Activated CD8-positive, alpha-beta memory T cell treated with anti-CD3 and anti-CD28 coated beads for 48 hours (primary cell): ENCODE results near the gene CCDC85B.
"Not testable (repeated sequence)": the region's sequence is repeated elsewhere in the genome, so short reads cannot be mapped to it uniquely, and the experiment has no call there.

Source experiments
- DNase-seq, 3 experiments: peaks; one replicate each; pipeline ENCODE4 v3.0.0-alpha.2; 2020; ENCODE audit warnings: low read depth in 2 of 3, low spot score in 2 of 3

Gene CCDC85B

DNA sequence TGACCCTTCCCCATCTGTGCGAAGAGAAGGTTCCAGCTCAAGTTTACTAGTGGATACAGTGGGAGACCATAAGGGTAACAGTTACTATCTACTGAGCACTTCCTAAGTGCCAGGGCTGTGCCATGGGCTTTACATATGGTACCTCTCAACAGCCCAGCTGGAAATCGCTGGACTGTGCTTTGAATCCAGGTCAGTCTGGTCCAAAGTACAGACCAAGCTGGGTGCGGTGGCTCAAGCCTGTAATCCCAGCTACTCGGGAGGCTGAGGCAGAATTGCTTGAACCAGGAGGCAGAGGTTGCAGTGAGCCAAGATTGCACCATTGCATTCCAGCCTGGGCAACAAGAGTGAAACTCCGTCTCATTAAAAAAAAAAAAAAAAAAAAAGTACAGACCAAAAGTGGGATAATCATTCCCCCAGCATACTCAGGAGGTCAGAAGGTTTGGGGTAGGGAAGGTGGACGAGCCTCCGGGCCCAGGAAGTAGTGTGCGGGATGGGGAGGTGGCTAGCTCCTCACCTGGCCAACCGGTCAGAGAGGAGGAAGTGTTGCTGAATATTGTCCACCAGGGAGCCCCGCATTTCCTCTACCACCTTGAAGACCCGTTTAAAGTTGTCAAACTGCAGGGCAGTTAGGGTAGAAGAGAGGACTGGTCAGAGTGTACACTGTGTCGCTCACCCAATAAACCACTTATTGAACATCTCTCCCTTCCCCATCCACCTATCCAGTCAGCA is 4.5 kb upstream of the CCDC85B start:
- DNase-seq = no peak

DNA sequence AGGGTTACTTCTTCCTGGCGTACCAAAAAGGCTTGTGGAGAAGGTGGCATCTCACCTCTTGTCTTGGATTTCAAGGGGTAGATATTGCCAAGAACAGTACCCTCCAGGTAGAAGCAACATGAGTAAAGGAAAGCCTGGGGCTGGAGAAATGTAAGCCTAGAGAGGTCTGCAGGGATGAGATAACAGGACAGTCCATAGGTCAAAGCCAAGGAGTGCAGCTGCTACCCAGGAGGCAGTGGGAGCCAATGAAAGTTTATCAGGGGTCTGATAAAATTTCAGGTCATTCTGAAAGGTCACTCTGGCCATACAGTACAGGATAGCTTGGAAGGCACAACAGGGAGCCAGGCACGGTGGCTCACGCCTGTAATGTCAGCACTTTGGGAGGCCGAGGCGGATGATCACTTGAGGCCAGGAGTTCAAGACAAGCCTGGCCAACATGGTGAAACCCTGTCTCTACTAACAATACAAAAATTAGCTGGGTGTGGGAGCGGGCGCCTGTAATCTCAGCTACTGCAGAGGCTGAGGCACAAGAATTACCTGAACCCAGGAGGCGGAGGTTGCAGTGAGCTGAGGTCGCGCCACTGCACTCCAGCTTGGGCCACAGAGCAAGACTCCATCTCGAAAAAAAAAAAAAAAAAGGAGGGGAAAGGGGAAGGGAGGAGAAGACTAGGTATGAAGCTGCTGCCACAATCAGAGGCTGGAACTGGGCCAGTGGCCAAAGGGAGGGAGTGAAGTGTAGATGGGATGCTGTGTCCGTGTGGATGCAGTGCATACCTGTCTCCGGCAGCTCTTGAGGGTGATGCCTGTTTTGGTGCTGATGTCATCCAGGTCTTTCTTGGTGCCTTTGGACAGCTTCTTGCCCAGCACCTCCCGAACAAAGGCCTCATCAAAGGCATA is 3.4 kb upstream of the CCDC85B start:
- DNase-seq = no peak

DNA sequence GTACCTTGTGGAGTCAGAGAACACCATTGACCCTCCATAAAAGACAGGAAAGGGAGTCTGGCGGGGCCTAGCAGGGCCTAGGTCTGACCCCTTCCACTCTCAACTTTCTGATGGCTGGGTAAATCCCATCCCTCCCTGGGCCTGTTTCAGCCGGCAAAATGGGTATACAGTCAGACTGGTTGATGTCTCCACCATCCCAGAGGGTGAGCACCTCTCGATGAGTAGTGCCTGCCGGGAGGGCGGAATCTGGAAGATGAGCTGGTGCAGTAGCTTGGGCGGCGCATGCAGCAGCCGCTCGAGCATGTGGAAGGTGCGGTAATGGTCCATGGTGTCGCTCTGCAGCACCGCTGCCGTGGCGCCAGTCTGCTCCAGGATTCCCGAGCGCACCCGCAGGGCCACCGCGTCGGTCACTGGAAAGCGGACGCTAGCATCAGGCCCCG is 2.7 kb upstream of the CCDC85B start:
- DNase-seq = no peak

DNA sequence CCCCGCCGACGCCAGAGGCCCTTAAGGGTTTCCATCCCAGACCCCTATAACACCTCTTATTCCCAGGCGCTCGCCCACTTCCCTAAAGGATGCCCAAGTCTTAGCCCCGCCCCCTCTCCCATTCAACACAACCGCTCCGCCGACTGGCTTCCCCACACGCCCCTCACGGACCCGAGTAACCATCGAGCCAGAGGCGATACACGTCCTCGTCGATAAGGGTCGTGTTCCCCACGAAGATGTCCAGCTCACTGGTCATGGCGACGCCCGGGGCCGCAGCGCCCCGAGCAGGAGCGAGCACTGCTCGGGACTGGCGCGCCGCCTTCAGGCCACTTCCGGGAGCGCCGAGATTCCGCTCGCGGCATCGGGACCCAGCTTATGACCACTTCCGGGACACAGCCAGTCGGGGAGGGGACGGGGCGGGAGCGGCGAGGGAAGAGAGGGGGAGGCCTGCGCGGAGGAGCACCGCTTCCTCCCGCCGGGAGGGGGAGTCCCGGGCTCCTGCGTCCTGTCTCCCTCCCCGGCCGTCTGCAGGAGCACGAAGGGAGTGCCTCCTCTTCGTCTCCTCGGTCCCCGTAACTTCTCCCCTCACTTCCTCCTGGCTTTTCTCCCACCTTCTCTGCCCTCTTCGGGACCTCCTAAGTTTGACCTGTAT is 2.2 kb upstream of the CCDC85B start, which contains the start of gene FIBP:
TSS of gene FIBP (minus strand) at position 309 of the 652 bp plus-strand sequence. CDS start at position 256, 53 bp downstream.
- peak; percentile 89 to 93 (median 93) for DNase-seq

DNA sequence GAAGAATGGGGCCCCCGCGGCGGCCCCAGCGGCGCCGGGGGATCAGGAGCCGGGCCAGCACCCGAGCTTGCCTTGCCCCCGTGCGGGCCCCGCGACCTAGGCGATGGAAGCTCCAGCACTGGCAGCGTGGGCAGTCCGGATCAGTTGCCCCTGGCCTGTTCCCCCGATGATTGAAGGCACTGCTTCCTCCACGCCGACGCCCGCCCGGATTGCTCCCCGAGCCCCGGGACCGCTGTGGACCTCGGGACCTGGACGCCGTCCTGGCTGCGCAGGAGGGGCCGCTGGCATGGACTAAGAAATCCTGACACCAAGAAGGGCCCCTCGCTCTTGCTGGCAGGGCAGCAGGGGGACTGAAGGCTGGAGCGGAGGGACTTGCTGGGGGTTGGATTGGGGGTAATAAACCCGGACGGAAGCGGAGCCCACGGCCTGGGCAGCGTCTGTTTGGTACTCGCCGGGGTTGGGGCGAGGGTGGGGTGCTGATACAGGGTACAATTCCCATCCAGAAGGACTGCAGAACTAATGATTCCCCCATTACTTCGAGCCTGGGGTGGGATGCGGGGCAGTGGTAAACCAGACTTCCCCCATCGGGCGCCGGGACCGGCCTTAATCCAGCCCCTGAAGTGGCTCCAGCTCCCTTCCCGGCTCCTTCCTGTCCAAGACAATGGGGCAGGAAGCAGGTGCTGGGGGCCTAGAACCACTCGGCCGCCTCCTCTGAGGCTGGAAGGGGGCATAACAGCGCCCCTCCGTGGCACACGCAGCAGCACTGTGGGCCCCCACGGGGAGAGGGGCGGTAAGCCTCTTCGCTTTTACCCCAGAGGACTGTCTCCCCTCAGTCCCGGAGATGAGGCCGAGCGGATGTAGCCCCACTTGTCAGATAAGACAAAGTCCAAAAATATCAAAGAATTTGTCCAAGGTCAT is 1.0 kb downstream of the CCDC85B start:
- DNase-seq = no peak

DNA sequence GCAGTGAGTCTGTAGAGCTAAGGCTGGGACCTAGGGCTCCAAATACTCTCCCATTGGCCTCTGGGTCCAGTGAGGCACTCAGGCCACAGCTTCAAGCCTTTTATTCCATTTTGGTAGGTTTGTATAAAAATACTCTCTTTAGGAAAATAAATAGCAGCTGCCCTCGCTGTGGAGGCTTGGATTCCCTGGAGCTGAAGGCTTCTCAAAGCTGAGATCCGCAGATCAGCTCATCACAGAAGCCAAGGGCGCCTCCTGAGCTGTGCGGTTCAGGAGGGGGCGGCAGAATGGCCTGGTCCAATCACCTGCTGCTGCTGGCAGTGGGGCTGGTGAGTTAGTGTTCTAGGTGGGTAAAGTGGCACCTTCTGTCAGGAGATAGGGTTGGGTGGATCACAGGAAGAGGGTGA is 1.7 kb downstream of the CCDC85B start:
- DNase-seq = not testable (repeated sequence)

DNA sequence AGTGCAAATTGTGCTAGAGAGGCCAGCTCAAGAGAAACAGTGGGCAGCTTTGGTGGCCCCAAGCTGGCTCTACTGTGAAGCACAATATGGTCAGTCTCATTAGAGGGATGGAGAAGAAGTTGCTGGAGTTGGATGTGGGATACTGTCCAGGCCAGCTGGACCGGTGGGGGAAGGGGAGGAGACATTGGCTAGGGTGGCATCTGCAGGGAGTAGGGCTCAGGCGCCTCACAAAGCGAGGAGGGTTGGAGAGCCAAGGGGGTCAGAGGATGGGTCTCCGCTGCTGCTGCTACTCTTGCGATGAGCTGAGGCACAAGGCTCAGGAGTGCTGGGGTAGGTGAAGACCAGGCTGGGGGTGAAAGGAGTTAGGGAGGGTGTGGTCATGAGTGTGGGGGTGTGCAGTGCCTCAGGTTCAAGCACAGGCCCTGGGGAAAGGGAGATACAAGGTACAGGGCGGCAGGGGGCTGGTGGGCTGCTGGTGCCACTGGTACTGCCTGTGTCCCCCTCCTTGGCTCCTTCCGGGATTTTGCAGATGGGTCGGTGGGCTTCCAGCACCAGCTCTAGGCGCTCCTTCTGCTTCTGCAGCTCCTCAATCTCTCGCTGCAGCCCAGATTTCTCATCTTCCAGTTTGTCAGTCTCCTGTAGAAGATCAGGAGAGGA is 2.3 kb downstream of the CCDC85B start:
- DNase-seq = no peak

DNA sequence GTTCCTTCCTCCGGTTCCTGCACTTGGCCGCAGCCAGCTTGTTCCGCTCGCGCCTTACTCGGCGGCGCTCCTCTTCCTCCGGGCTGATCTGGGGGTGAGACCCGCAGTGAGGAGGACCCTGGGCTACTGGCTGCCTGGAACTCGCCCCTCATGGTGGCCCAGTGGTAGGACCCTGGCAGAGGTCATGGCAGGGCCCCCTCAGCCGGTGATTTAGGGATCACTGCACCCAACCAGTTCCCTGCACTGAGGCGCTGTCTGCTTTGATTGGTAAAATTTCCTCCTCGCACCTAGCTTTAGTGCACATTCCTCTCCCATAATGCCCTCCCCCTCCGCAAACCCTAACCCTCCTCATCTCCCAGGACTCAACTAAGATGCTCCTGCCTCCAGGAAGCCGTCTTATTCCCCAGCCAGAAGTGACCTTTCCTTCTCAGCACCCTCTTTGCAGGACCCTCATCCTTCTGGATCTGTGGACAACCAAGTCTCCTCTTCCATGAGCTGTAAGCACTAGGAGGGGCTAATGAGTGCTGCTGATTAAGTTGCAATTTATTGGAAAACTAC is 3.6 kb downstream of the CCDC85B start:
- DNase-seq = no peak

DNA sequence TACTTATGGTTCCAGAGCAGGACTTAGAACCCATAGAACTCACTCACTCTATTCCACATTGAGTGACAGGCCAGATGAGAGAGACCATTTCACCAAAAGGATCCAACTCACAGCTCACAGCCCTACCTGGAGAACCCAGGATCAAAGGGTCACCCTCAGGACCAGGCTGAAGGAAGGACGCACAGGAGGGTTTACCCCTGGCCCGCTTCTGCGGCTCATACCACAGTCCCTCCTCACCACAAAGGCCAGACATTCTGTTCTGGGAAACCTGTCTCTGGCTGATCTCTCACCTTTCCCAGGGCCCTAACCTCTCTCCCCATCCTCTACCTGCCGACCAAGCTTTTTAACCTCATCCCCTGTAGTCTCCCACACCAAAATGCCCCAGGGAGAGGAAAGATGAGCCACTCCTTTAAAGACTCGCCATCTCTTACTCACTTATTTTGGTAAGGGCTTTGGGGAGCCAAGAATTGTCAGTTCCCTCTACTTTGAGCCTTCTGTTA is 5.1 kb downstream of the CCDC85B start:
- no peak for DNase-seq

DNA sequence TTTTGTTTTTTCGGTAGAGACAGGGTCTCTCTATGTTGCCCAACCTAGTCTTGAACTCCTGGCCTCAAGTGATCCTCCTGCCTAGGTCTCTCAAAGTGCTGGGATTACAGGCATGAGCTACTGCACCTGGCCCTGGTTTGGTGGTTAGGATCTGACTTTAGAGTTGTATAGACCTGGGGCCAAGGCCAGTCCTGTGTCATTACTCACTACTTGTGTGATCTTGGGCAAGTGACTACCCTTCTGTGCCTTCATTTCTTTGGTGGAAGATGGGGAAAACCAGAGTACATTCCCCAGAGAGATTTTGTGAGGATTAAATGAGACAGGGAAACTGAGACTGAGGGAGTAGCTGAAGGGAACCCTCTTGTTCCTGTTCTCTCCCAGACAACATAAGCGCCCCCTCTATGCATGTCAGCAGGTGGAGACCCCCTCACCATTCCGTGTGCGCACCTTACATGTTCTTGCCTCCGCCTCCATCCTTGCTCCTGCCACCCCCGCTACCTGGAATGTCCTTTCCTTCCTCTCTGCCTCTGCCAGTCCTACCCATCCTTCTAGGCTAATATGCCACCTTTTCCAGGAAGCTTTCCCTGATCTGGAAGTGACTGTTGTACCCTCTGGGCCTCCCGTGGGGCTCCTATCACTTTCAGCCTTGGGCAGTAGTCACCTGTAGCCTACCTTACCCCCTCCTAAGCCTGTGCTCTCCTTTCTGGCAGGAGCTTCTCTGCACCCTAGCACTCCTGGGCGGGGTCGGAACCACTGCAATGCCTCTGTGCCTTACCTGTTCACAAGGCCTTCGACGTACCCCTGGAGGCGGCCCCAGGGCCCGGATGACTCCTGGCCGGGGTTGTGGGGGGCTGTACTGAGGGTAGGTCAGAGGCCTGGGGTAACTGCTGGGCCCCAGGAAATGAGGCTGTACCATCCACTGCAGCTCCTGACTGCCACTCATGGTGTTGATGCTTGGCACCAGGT is 5.8 kb downstream of the CCDC85B start:
- no peak for DNase-seq

DNA sequence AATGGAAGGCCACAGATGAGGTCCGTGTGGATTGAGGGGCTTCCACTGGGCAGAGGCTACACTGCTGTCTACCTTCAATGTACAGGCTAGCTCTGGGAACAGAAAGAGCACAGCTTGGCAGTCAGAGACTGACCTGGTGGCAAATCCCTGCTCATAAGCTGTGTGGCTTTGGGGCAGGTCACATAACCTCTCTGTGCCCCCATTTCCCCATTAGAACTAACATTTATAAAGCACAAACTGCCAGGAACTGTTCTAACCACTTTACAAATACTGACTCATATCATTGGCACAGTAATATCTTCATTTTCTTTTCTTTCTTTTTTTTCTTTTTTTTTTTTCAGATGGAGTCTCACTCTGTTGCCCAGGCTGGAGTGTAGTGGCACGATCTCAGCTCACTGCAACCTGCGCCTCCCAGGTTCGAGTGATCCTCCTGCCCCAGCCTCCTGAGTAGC is 6.6 kb downstream of the CCDC85B start:
- no peak for DNase-seq

DNA sequence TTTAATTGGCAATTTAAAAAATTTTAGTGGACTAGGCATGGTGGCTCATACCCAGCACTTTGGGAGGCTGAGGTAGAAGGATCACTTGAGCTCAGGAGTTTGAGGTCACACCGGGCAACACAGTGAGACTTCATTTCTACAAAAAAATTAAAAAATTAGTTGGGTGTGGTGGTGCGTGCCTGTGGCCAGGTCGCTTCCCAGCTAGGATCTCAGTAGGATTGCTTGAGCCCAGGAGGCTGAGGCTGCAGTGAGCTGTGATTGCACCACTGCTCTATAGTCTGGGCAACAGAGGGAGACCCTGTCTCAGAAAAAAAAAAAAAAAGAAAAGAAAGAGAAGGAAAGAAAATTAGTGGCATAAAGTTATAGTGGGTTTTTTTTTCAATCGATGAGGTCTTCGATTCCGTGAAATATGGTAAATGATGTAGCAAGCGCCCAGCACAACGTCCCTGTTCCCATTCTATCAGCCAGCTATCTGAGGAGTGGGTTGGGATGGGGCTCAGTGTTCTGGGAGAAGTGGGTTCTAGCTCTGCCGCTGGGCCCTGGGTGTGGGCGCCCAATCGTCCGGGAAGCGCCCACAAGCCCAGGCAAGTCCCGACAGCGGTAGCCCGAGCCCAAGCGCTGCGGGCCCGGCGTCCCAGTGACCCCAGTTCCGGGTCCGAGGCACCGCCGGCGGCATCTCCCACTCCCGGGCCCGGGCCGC is 8.3 kb downstream of the CCDC85B start:
- DNase-seq = no peak

DNA sequence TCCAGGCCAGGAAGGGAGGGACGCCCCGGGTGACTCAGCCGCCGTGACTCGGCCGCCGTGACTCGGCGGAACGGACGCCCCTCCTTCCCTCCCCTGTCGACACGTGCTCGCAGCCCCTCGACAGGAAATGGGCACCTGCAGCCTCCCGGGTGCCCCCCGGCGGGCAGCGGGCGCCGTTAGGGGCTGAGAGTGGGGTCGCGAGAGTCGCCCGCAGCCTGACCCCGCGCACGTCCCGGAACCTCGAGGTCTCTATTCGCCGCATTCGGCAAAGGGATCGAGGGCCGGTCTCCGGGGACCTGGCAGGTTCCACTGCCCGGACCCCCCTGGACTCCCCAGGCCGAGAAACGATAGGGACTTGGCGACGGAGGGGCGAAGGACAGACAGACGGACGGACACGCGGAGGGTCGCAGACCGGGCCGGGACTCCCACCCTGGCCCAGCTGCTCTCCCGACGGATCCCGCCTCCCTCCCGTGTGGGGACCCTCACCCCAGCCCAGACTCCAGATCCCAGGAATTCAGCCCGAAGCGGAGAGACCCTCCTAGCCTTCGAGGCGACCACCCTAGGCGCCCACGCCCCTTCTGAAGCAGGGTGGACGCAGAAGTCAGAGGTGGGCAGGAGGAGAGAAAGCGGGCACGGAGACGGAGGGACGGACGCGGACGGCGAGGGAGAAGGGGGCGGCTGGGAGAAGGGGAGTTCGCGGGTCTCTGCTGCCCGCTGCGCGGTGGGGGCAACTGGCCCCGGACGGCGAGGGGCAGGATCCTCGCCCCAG is 9.1 kb downstream of the CCDC85B start:
- DNase-seq = peak in 2 of 3 experiments; percentile 64 to 65

DNA sequence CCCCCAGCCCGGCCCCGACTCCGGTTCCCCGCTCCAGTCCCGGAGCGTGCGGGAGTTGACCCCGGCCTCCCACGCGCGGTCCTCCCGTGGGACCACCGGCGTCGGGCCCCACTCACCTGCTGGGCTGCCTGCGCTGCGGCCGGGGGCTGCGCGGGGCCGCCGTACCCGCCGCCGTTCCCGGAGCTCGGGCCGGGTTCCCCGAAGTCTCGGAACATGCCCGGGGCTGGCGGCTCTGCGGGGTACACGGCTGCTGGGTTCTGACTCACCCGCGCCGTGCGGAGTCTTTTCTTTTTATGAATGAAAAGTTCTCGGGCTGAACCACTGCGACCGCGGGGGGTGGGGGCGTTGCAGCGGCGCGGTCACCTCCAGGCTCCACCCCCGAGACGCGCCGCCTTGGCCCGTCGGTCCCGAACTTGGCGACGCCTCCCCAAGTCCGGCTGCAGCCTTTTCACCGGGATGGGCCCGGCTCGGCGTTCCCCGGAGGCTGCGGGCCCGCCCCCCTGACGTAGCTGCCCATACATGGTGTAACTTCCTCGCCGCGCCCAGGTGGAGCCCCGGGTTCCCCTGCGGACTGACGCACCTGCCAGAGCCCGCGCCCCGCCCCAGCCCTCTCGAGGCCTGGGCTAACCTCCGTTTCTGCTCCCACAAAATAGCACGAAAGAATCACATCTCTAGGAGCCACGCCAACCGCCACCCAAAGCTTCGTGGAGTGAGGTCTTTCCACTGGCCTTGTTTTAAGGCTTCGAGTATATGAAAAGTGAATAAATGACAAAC is 9.8 kb downstream of the CCDC85B start, which contains the start of gene FOSL1:
TSS of gene FOSL1 (minus strand) at position 264 of the 774 bp plus-strand sequence. CDS start at position 215, 49 bp downstream.
- peak; percentile 82 to 90 (median 90) for DNase-seq

DNA sequence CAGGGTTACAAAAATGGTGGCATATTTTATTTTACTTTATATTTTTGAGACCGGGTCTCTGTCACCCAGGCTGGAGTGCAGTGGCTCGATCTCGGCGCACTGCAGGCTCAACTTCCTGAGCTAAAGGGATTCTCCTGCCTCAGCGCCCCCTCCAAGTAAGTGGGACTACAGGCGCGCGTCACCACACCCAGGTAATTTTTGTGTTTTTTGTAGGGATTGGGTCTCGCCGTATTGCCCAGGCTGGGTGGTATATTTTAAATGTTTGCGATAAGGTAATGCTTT is 10.4 kb downstream of the CCDC85B start:
- no peak for DNase-seq

DNA sequence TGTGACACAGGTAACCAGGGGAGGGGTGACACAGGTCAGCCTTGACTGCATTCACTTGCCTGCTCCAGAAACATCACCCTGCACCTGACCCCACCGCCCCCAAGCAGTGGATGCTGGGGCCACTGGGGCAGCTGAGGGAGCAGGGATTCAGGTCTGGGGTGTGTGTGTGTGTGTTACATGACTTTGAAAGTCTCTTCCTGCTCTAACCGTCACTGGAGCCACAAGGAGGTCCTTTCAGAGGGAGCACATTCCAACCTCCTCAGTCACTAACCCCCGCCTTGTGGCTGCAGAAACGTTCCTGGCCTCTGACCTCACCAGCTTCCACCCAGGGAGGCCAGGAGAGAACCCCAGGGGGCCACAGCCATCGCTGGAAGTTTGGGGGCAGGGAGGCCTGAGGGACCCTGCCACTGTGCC is 12.6 kb downstream of the CCDC85B start:
- DNase-seq = no peak
